NCI-H2196 treated with DMSO at 0.1 percent for 48 hours (cell line): Measurements from ENCODE around the gene TTBK2.

Source experiments
- DNase-seq: peaks from one replicate; lab custom pipeline; 2025; ENCODE audit not compliant: unreplicated experiment; lab: John Stamatoyannopoulos, UW

Gene TTBK2

GRCh38 chr15:42728972-42729371 is 191.6 kb downstream of the TTBK2 start:
- DNase-seq = no peak

DNA sequence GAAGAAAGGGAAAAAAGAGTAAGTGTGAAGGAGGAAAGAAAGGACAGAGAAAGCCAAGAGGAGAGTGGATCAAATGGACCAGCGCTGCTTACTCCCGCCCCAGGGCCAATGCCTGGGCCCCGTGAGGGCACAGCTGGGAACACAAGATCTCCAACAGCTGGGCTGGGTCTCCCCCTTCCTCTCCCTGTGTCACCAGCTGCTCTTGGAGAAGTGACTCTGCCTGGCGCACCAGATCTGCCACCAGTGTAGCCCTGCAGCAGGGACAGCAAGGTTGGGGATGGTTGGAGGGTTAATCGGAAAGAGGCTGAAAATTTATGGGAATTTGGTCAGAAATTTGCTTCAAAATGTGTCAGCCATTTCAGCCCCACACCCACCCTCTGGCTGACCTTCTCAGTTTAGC is 192.0 kb downstream of the TTBK2 start:
- no peak for DNase-seq

DNA sequence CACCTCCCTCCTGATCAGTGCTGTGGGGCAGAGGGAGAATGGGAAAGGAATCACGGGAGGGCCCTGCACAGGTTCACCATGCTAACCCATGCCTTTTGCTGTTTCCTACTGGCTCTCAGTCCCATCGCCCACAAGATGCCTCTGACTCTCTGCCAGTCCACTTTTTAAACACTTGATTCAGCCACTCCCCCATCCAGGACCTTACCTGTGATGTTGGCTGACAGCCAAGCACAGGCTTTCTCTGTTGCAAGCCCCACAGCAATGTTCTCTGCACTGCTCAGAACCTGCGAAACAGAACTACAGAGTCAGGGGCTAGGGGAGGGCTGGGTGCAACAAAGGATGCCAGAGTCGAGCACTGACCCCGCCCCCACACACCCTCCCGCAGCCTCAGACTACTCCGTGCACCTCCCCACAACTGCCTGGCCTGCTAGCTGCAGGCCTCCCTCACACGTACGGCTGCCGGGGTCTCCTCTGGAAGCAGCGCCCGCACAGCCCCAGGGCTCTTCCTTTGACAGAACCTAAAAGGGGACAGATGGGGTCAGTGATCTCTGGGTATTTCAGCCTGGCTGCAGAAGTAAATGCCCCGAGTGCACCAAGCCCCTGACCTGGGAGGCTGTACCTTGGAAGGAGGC is 192.7 kb downstream of the TTBK2 start:
- DNase-seq = no peak

DNA sequence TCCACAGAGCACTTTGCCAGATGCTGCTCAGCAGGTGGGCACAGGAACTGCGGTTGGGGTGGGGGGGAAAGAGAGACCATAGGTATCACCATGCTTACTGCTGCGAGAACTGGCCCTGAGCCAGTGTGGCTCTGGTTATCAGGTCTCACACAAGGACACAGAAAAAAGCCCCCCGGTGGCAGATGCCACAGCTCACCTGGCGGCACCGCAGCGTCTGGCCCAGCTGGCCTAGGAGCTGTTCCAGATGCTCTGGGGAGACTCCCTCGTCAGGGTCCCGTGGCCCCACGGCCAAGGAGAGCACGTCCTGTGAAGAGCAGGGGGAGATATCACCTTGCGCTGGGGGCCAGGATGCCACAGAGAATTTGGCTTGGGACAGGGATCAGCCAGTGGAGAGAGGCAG is 194.5 kb downstream of the TTBK2 start:
- DNase-seq = no peak

GRCh38 chr15:42725331-42725903 is 195.2 kb downstream of the TTBK2 start:
- no peak for DNase-seq

DNA sequence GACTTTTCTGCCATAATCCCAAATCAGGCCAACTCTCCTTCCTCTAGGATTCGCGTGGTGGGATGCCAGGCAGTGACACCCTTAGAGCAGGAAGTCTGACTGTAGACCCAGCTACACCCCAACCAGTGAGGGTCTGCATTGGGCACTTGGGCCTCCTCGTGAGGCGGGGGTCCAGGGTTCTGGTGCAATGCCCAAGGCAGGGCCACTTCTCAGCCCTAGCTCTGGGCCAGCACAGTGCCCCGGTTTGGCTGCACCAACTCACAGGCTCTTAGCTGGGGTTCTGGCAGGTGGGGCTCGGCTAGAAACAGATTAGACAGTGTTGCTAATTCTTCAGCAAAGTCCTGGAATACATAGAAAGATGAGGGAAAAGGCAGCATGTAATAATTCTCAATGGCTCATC is 196.3 kb downstream of the TTBK2 start:
- no peak for DNase-seq

DNA sequence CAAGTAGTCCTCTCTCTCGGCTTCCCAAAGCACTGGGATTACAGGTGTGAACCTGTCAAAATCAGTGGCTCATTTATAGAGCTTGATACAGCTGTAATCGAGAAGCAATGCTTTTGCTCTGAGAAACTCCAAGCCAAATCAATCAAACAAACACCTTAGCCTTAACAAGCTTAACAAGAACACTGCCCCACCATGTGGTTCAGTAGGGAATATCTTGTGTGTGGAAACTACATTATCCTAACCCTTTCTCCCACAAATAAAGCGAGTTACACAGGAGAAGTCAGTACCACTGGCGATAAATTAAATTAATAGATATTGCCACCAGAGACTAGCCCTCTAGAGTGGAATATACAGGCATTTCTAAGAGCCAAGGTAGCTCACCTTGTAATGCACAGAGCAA is 197.5 kb downstream of the TTBK2 start:
- DNase-seq = no peak

GRCh38 chr15:42721916-42722315 is 198.7 kb downstream of the TTBK2 start:
- DNase-seq = no peak

- no peak for DNase-seq
These were observed 199.6 kb downstream of the TTBK2 start for GRCh38 chr15:42721016-42721415.

DNA sequence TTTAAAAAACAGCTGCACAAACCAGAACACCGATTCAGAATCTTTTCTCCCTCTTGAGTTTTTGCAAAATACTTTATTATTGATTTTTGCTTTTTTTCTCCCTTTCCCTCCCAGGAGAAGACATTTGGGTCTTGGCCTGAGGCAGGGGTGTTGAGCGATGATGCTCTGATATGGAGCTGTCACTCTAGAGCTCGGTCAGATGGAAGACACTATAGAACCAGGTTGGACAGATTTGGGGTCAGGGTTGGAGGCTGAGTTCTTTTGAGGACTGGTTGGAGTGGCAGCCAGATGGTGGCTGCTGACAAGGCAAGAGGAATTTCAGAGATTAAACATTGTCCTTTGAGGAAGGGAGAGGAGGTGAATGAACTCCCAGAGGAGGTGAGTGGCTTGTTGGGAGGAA is 200.5 kb downstream of the TTBK2 start:
- no peak for DNase-seq

DNA sequence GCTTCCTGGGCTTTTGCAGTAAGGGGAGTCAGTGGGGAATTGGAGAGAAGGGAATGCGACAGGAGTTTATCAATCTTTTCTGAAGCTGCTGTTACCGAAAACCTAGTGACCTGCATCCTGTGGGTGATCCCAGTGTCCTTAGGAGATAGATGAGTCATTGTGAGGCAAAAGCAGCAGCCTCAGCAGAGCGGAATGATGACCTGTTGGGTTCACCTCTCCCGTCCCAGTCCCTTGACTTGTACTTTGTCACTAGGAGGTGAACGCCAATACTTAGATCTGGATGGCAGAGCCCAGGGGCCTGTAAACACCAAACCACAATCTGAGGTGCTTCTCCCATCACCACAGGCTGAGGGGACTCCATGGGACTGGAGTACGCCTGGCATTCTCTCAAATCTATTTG is 201.5 kb downstream of the TTBK2 start:
- DNase-seq = no peak

GRCh38 chr15:42716626-42717025 is 204.0 kb downstream of the TTBK2 start:
- no peak for DNase-seq

GRCh38 chr15:42716125-42716524 is 204.5 kb downstream of the TTBK2 start:
- no peak for DNase-seq

GRCh38 chr15:42712584-42712983 is 208.0 kb downstream of the TTBK2 start:
- DNase-seq = no peak

- no peak for DNase-seq
These were observed 208.8 kb downstream of the TTBK2 start for GRCh38 chr15:42711746-42712145.

DNA sequence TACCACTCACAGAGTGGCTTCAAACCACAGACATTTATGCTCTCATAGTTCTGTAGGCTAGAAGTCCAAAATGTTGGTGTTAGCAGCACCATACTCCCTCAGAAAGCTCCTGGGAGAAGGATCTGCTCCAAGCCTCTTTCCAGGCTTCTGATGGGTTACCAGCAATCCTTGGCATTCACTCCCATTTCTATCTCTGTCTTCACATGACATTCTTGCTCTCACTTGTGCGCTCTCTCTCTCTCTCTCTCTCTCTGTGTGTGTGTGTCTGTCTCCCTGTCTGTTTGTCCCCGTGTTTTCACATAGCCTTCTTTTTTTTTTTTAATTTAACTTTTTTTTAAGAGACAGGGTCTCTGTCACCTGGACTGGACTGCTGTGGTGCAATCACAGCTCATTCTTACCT is 209.9 kb downstream of the TTBK2 start:
- no peak for DNase-seq

DNA sequence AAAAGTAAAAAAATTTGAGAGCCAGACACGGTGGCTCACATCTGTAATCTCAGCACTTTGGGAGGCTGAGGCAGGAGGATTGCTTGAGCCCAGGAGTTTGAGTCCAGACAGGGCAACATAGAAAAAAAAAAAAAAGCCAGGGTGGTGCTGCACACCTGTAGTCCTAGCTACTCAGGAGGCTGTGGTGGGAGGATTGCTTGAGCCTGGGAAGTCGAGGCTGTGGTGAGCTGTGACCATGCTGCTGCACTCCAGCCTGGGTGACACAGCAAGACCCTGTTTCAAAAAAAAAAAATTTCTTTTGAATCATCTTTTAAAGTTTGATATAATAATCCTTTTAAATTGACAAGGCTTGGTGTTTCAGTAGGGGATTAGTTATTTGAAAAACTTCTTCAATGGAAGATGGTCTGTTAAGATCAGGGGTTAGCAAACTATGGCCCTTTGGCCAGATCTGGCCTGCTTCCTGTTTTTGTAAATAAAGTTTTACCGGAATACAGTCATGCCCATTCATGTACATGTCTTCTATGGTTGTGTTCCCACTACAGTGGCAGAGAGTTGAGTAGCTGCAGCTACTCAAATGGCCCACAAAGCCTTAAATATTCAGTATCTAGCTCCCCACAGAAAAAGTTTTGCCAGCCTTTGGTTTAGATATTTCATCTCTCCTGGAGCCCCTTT is 212.6 kb downstream of the TTBK2 start:
- DNase-seq = no peak

DNA sequence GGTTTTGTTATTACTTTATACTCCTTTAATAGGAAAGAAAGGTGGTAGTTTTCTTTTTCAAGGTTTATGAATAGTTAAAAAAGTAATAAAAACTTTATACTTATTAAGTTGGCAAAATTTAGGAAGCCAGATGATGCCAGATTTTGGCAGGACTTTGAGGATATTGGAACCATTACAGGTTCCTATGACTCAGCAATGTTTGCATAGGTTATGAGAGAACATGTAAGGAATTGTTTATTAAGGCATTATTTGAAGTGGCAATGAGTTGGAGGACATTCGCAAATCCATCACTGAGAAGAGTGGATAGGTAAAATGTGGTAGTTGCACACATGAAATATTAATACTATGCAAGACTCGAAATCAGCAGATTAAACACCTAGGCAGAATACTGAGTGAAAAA is 213.5 kb downstream of the TTBK2 start:
- no peak for DNase-seq

DNA sequence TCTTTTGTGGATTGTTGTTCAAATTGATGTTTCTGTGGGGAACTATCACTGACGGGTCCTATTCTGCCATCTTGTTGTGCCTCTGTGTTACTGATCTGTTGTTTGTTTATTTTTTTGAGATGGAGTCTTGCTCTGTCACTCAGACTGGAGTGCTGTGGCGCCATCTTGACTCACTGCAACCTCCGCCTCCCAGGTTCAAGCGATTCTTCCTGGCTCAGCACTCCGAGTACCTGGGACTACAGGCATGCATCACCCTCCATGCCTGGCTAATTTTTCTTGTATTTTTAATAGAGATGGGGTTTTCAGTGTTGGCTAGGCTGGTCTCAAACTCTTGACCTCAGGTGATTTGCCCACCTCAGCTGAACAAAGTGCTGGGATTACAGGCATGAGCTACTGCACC is 215.2 kb downstream of the TTBK2 start:
- DNase-seq = no peak

GRCh38 chr15:42704492-42704926 is 216.1 kb downstream of the TTBK2 start:
- DNase-seq = no peak

GRCh38 chr15:42696626-42697025 is 224.0 kb downstream of the TTBK2 start:
- no peak for DNase-seq

DNA sequence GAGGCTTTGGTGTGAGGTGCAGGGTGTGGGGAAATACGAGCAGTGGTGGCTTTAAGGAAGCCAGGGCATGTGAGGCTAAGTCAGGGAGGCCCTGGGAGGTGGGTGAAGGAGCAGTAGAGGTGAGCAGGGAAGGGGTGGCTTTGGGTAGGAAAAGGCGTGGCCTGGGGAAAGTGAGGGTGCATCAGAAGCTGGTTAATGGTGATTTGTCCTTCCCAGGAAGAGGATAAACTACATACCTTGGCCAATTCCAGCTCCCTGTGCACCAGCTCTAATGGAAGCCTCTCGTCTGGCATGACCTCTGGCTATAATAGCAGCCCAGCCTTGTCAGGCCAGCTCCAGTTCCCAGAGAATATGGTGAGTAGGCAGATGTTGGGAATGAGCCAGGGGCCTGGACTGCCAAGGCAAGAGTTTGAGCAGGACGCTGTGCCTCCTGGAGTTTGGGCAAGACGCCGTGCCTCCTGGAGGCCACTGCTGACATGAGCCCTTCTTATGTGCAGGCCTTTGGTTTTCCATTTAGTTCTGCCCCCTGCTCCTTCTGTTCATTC is 225.0 kb downstream of the TTBK2 start:
- no peak for DNase-seq
